Endothelial cell of umbilical vein (primary cell): Measurements from ENCODE around the gene KREMEN1. TPM values are rescaled to one million over a fixed set of nuclear protein-coding genes. Genes with fewer than 3 reads are reported as not detected.

Experiments used
- BruUV-seq: library from RNA; stranded (reverse); fragments of 400-500 nt; replicated peaks from 2 replicates; lab custom pipeline; 2021; lab: Mats Ljungman, UMichigan
- CTCF ChIA-PET: fragments of 300-600, 350-600 bp; sonication (Branson Sonifier 250); formaldehyde crosslinking; loops from one replicate; lab custom pipeline; 2021; ENCODE audit warnings: antibody characterized with exemption, inconsistent platforms; lab: Charles Lee
- POLR2A ChIA-PET: fragments of 300-600, 350-600 bp; sonication (Branson Sonifier 250); formaldehyde crosslinking; loops from one replicate; lab custom pipeline; 2021; ENCODE audit warnings: antibody characterized with exemption, inconsistent platforms; lab: Charles Lee
- DNase-seq: peaks from one replicate; pipeline ENCODE4 v3.0.0-alpha.2; 2011; ENCODE audit warnings: low read depth, low spot score
- FAIRE-seq: peaks from 2 replicates; lab custom pipeline; 2011; peaks lifted over from hg19 to GRCh38; lab: Jason Lieb, UNC
- H2AFZ ChIP-seq: 2 replicates; pipeline ENCODE4 v1.6.0; 2012; ENCODE audit warnings: low read depth, low read length, control low read depth, inconsistent platforms
- H3K27ac ChIP-seq: 2 replicates; pipeline ENCODE4 v1.5.1; 2011; ENCODE audit warnings: low read depth, mild to moderate bottlenecking, control low read depth, low read length, moderate library complexity; ENCODE audit not compliant: insufficient read depth
- H3K27me3 ChIP-seq, 2 experiments: 2 replicates each; pipeline versions ENCODE4 v1.6.0 to v1.6.1; 2011; ENCODE audit warnings: low read length in 2 of 2, mixed read lengths in 1 of 2; ENCODE audit not compliant: control insufficient read depth in 2 of 2, insufficient read depth in 2 of 2
- H3K36me3 ChIP-seq, 2 experiments: 2 replicates in 1 of 2; 3 replicates in 1 of 2; pipeline ENCODE4 v1.5.1; 2011; ENCODE audit warnings: low read length in 2 of 2, mild to moderate bottlenecking in 1 of 2, moderate library complexity in 1 of 2; ENCODE audit not compliant: control insufficient read depth in 2 of 2, insufficient read depth in 2 of 2; ENCODE audit errors: extremely low read depth in 1 of 2
- H3K4me1 ChIP-seq: 3 replicates; pipeline ENCODE4 v1.5.1; 2011; ENCODE audit warnings: mild to moderate bottlenecking, low read length; ENCODE audit not compliant: control insufficient read depth, insufficient read depth; ENCODE audit errors: extremely low read depth
- H3K4me2 ChIP-seq: 2 replicates; pipeline ENCODE4 v1.6.1; 2011; ENCODE audit warnings: low read length, control low read depth, mixed read lengths; ENCODE audit not compliant: insufficient read depth
- H3K4me3 ChIP-seq, 3 experiments: fragments of 200-600 bp in 1 of 3; sonication (generic), shearing (Covaris generic) in 1 of 3; replicated peaks in 1 of 3; 2 replicates each; pipeline ENCODE4 v1.5.1; 2011 to 2016; ENCODE audit warnings: control low read depth in 3 of 3, low read length in 3 of 3, mild to moderate bottlenecking in 2 of 3, inconsistent platforms in 1 of 3, low read depth in 1 of 3, moderate library complexity in 1 of 3; ENCODE audit not compliant: insufficient read depth in 1 of 3
- H3K79me2 ChIP-seq: 2 replicates; pipeline ENCODE4 v1.6.0; 2012; ENCODE audit warnings: low read length, inconsistent platforms; ENCODE audit not compliant: control insufficient read depth, insufficient read depth
- H3K9ac ChIP-seq: replicated peaks from 2 replicates; pipeline ENCODE3; 2011; ENCODE audit warnings: low read length, control low read depth; ENCODE audit not compliant: insufficient read depth; ENCODE audit errors: extremely low read depth
- H3K9me1 ChIP-seq: replicated peaks from 3 replicates; pipeline ENCODE4 v1.6.0; 2011; ENCODE audit warnings: mild to moderate bottlenecking, low read length; ENCODE audit not compliant: control insufficient read depth, insufficient read depth; ENCODE audit errors: extremely low read depth
- H3K9me3 ChIP-seq: replicated peaks from 2 replicates; pipeline ENCODE4 v1.5.1; 2012; ENCODE audit warnings: low read length, inconsistent platforms; ENCODE audit not compliant: control insufficient read depth, insufficient read depth
- H4K20me1 ChIP-seq: replicated peaks from 2 replicates; pipeline ENCODE3; 2011; ENCODE audit warnings: mild to moderate bottlenecking, low read length; ENCODE audit not compliant: control insufficient read depth, insufficient read depth; ENCODE audit errors: extremely low read depth
- EZH2 ChIP-seq: IDR thresholded peaks from 2 replicates; pipeline ENCODE4 v1.6.1; 2012; ENCODE audit warnings: borderline replicate concordance, low read depth, mild to moderate bottlenecking, moderate library complexity, low read length, inconsistent platforms; ENCODE audit not compliant: severe bottlenecking
- FOS ChIP-seq: IDR thresholded peaks from 2 replicates; pipeline ENCODE4 v1.6.1; 2011; ENCODE audit warnings: mild to moderate bottlenecking, low read length, moderate library complexity, borderline replicate concordance; ENCODE audit not compliant: insufficient read depth
- GATA2 ChIP-seq: IDR thresholded peaks from 2 replicates; pipeline ENCODE4 v1.7.0; 2011; ENCODE audit warnings: low read depth, mild to moderate bottlenecking, moderate library complexity, mixed read lengths, low read length; ENCODE audit not compliant: insufficient read length, insufficient read depth
- JUN ChIP-seq: IDR thresholded peaks from 2 replicates; pipeline ENCODE4 v1.6.1; 2011; ENCODE audit warnings: borderline replicate concordance, low read depth; ENCODE audit not compliant: insufficient read length, insufficient read depth
- MYC ChIP-seq: IDR thresholded peaks from one replicate; pipeline ENCODE4 v1.6.1; 2011; ENCODE audit warnings: mild to moderate bottlenecking, low read depth, low read length
- POLR2A ChIP-seq: IDR thresholded peaks from 2 replicates; pipeline ENCODE4 v1.6.1; 2012; ENCODE audit warnings: low read depth, mild to moderate bottlenecking, control low read depth, low read length
- POLR2AphosphoS5 ChIP-seq: IDR thresholded peaks from 2 replicates; pipeline ENCODE4 v1.6.1; 2012; ENCODE audit warnings: low read depth, mild to moderate bottlenecking, control low read depth, low read length, moderate library complexity; ENCODE audit not compliant: insufficient read depth
- dilution Hi-C: fragments of 300-500 bp; cut with MboI; formaldehyde crosslinking; loops from one replicate; pipeline ENCODE4 v1.15.0; 2019; ENCODE audit warnings: low sequenced_read_pairs; ENCODE audit not compliant: extremely low pct_ligation_motif_present
- intact Hi-C: fragments of 100-400 bp; cut with micrococcal nuclease; formaldehyde crosslinking; loops from one replicate; pipeline ENCODE4 v1.10.0; 2022
- polyA plus RNA-seq, 4 experiments: library from polyadenylated mRNA; depleted of rRNA in 3 of 4; stranded (reverse) in 3 of 4; unstranded in 1 of 4; fragments of >200 nt; gene quantifications; 2 replicates each; pipeline versions ENCODE4 v1.2.1 to v1.2.3, GENCODE V29; 2011 to 2012; ENCODE audit warnings: missing spikeins in 1 of 4
- total RNA-seq: library from RNA; stranded (reverse); gene quantifications from 2 replicates; pipeline ENCODE4 v1.2.3, GENCODE V29; 2021
- TF ChIP-seq, protein P1 (sequence below), 2 donors: IDR thresholded peaks; 1 replicate in 1 of 2; 2 replicates in 1 of 2; pipeline ENCODE4 v1.5.1; 2011; ENCODE audit warnings: low read length in 2 of 2, mild to moderate bottlenecking in 2 of 2, moderate library complexity in 2 of 2, control low read depth in 1 of 2, inconsistent platforms in 1 of 2, low read depth in 1 of 2; ENCODE audit not compliant: insufficient read depth in 1 of 2; ENCODE audit errors: extremely low read depth in 1 of 2
- TF ChIP-seq, protein P2 (sequence below): IDR thresholded peaks from 2 replicates; pipeline ENCODE4 v1.6.1; 2011; ENCODE audit not compliant: insufficient read depth, insufficient read length

KREMEN1 gene
- total and polyA plus RNA-seq, 2 donors (not counting 3 experiments of a cell fraction or from before 2014, with no cell fraction given) = 0.58 to 1.1 TPM

DNA sequence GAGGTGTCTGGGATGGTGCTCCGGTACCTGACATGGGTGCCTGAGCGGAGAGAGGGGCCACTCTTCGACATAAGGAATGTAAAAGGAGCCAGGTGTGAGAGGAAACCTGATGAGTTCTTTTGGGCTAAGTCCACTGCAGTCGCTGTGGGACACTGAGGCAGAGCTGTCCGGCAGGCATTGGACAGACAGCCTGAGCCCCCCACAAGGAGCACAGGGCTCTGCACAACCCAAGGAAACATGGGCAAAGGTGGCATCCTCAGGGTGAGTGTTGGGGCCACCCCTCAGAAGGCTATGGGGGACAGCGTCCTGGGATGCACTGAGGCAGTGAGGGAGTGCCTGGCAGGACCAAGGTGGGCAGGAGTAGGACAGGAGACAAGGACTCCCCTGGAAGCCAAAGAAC is 75.2 kb downstream of the KREMEN1 start:
- Histone ChIP-seq H3K4me1 (no peaks in the 10 kb centered on the region), H4K20me1 (no peaks in the 10 kb centered on the region), H3K9ac (no peak overlapping the region), H3K4me2 (no peak overlapping the region), H2AFZ (no peak overlapping the region), H3K9me3 (no peaks in the 10 kb centered on the region), H3K27me3 (peaks cover 0 to 8% of the 10 kb centered on the region in 2 experiments), H3K36me3 (no peaks in the 10 kb centered on the region), H3K9me1 (no peaks in the 10 kb centered on the region), H3K79me2 (no peaks in the 10 kb centered on the region), H3K27ac (no peak overlapping the region), H3K4me3 (no peak overlapping the region)
- DNase-seq (no peak), FAIRE-seq (no peak)
- ChIA-PET CTCF (no interaction called here), POLR2A (no interaction called here)
- no TSS peak for BruUV-seq
- intact Hi-C loops (no loop called here), dilution Hi-C loops (no loop called here)
- TF ChIP-seq MYC (no peak), POLR2AphosphoS5 (no peak), FOS (no peak), POLR2A (no peak), EZH2 (no peak), GATA2 (no peak), JUN (no peak)
- TF ChIP-seq, protein P1, sequence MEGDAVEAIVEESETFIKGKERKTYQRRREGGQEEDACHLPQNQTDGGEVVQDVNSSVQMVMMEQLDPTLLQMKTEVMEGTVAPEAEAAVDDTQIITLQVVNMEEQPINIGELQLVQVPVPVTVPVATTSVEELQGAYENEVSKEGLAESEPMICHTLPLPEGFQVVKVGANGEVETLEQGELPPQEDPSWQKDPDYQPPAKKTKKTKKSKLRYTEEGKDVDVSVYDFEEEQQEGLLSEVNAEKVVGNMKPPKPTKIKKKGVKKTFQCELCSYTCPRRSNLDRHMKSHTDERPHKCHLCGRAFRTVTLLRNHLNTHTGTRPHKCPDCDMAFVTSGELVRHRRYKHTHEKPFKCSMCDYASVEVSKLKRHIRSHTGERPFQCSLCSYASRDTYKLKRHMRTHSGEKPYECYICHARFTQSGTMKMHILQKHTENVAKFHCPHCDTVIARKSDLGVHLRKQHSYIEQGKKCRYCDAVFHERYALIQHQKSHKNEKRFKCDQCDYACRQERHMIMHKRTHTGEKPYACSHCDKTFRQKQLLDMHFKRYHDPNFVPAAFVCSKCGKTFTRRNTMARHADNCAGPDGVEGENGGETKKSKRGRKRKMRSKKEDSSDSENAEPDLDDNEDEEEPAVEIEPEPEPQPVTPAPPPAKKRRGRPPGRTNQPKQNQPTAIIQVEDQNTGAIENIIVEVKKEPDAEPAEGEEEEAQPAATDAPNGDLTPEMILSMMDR (IDR thresholded peaks at IDR 0.05; ENCODE audit: extremely low read depth in 1 of 2, insufficient read depth in 1 of 2, low read depth in 1 of 2, low read length in 2 of 2) = no peak
- TF ChIP-seq, protein P2, sequence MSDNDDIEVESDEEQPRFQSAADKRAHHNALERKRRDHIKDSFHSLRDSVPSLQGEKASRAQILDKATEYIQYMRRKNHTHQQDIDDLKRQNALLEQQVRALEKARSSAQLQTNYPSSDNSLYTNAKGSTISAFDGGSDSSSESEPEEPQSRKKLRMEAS = no peak
